Pancreas (tissue), 10 donors: ENCODE data around the gene SORCS2. TPM values are rescaled to one million over a fixed set of nuclear protein-coding genes. Genes with fewer than 3 reads are reported as not detected.

Experiments used
- ATAC-seq, 4 donors: fragments of 200-7000 bp; cut with Tn5 transposase; one replicate each; pipeline versions ENCODE4 v1.8.0 to v1.9.1; 2020; ENCODE audit warnings: mild to moderate bottlenecking in 4 of 4, moderate library complexity in 4 of 4
- DNase-seq, 6 donors: peaks; one replicate each; pipeline ENCODE4 v3.0.0-alpha.2; 2020
- FAIRE-seq: peaks from 2 replicates; lab custom pipeline; 2012; peaks lifted over from hg19 to GRCh38; lab: Jason Lieb, UNC
- H3K27ac ChIP-seq, 4 donors: fragments of 200-600 bp; sonication (generic); 1 replicate in 3 of 4; 2 replicates in 1 of 4; pipeline versions ENCODE4 v1.5.0 to v1.8.0; 2020
- H3K27me3 ChIP-seq, 4 donors: fragments of 200-600 bp; one replicate each; pipeline ENCODE4 v1.8.0; 2021
- H3K36me3 ChIP-seq, 3 donors: fragments of 200-600 bp; sonication (generic) in 1 of 3; one replicate each; pipeline versions ENCODE4 v1.5.0 to v1.8.0; 2020 to 2021
- H3K4me1 ChIP-seq, 3 donors: fragments of 200-600 bp; one replicate each; pipeline ENCODE4 v1.8.0; 2021
- H3K4me3 ChIP-seq, 4 donors: fragments of 200-600 bp; sonication (generic) in 2 of 4; one replicate each; pipeline versions ENCODE4 v1.5.0 to v1.8.0; 2020 to 2021
- H3K9me3 ChIP-seq, 4 donors: fragments of 200-600 bp; one replicate each; pipeline ENCODE4 v1.8.0; 2021
- CTCF ChIP-seq, 4 donors: fragments of 200-600 bp; sonication (generic) in 3 of 4; IDR thresholded peaks; one replicate each; pipeline versions ENCODE4 v1.5.0 to v1.8.0; 2021; ENCODE audit warnings: antibody characterized with exemption in 4 of 4
- WGBS, 2 donors: extraction: QIAGEN DNeasy Blood & Tissue Kit; methylation state at CpG; one replicate each; pipeline ENCODE4 v1.1.7; 2013; 5-methylcytosine and 5-hydroxymethylcytosine counted together
- intact Hi-C, 3 donors: fragments of 100-400 bp; cut with DNase I; formaldehyde crosslinking; loops; one replicate each; pipeline versions ENCODE4 v1.11.1 to v1.14.2; 2022
- polyA plus RNA-seq, 2 donors: library from polyadenylated mRNA; stranded (reverse); fragments of 200-250 nt; gene quantifications; one replicate each; pipeline ENCODE4 v1.2.3, GENCODE V29; 2013
- total RNA-seq, 6 donors: library from RNA; stranded (reverse); fragmentation: NEBNext Ultra II Directional in 4 of 6; extraction: Animal tissue kit (Norgen Biotek cat#: 25700) in 4 of 6; gene quantifications; one replicate each; pipeline versions ENCODE4 v1.2.1 to v1.2.4, GENCODE V29; 2021 to 2023
- donor health status: healthy with polysubstance abuse.
- donor health status: DM: no; HTN: no; CAD: no; lungs with moderate emphysema.
- donor health status: DM: no; HTN: no; CAD: no.
- donor health status: control.
- donor health status: control.
- donor health status: Bipolar disorder and iron deficiency.
- donor health status: DM: yes; HTN: yes; CAD: no.
- donor health status: DM: no; HTN: no; CAD: no.
- donor health status: DM: no; HTN: no; CAD: no.
- donor health status: DM: yes; HTN: yes; CAD: no.

SORCS2 gene
- total and polyA plus RNA-seq, 8 donors, result 0.14 to 1.7 (median 0.42) TPM

- Histone ChIP-seq H3K4me1 (no peaks in the 10 kb centered on the region), H3K4me3 (no peak overlapping the region), H3K27ac (no peak overlapping the region), H3K36me3 (no peaks in the 10 kb centered on the region), H3K9me3 (no peaks in the 10 kb centered on the region), H3K27me3 (no peaks in the 10 kb centered on the region)
- ATAC-seq, result no peak
- WGBS, 2 donors, result 70 to 83% methylated on average over 7 of the region's 7 CpGs
- no peak for TF ChIP-seq CTCF (IDR thresholded peaks at IDR 0.05)
- FAIRE-seq, result no peak
- intact Hi-C loops, result no loop called here
- no peak for DNase-seq
These were observed 26.3 kb downstream of the SORCS2 start for GRCh38 chr4:7218686-7219085.

GRCh38 chr4:7222521-7222920, 30.2 kb downstream of the SORCS2 start:
- no peaks in the 10 kb centered on the region for H3K9me3 ChIP-seq
- ATAC-seq (no peak), FAIRE-seq (no peak), DNase-seq (no peak)
- H3K36me3 ChIP-seq, result no peaks in the 10 kb centered on the region
- H3K4me1 ChIP-seq, result no peaks in the 10 kb centered on the region
- no peaks in the 10 kb centered on the region for H3K27me3 ChIP-seq
- H3K4me3 ChIP-seq, result no peak overlapping the region
- intact Hi-C loops, result no loop called here
- no peak overlapping the region for H3K27ac ChIP-seq
- TF ChIP-seq CTCF (IDR thresholded peaks at IDR 0.05), result no peak
- 82 to 85% methylated on average over 9 of the region's 9 CpGs for WGBS, 2 donors

GRCh38 chr4:7223541-7223940, 31.2 kb downstream of the SORCS2 start:
- Histone ChIP-seq H3K4me1 (no peaks in the 10 kb centered on the region), H3K4me3 (no peak overlapping the region), H3K27me3 (no peaks in the 10 kb centered on the region), H3K27ac (no peak overlapping the region), H3K9me3 (no peaks in the 10 kb centered on the region), H3K36me3 (no peaks in the 10 kb centered on the region)
- intact Hi-C loops, result no loop called here
- FAIRE-seq (no peak), ATAC-seq (no peak), DNase-seq (no peak)
- no peak for TF ChIP-seq CTCF (IDR thresholded peaks at IDR 0.05)
- 56 to 61% methylated on average over 5 of the region's 5 CpGs for WGBS, 2 donors

- ATAC-seq, result no peak
- FAIRE-seq, result no peak
- Histone ChIP-seq H3K9me3 (no peaks in the 10 kb centered on the region), H3K36me3 (no peaks in the 10 kb centered on the region), H3K27ac (no peak overlapping the region), H3K4me3 (no peak overlapping the region), H3K4me1 (no peaks in the 10 kb centered on the region), H3K27me3 (no peaks in the 10 kb centered on the region)
- DNase-seq, result no peak
- intact Hi-C loops, result no loop called here
- 80 to 89% methylated on average over 4 of the region's 4 CpGs for WGBS, 2 donors
- no peak for TF ChIP-seq CTCF (IDR thresholded peaks at IDR 0.05)
These were observed 31.7 kb downstream of the SORCS2 start for GRCh38 chr4:7224001-7224400.

GRCh38 chr4:7224878-7225533, 32.7 kb downstream of the SORCS2 start:
- FAIRE-seq, result no peak
- no peak overlapping the region for H3K4me3 ChIP-seq
- no peaks in the 10 kb centered on the region for H3K4me1 ChIP-seq
- no peaks in the 10 kb centered on the region for H3K36me3 ChIP-seq
- intact Hi-C loops, result no loop called here
- no peak overlapping the region for H3K27ac ChIP-seq
- ATAC-seq, result no peak
- WGBS, 2 donors, result 90 to 93% methylated on average over 11 of the region's 11 CpGs
- TF ChIP-seq CTCF (IDR thresholded peaks at IDR 0.05), result no peak
- no peaks in the 10 kb centered on the region for H3K9me3 ChIP-seq
- no peak for DNase-seq
- no peaks in the 10 kb centered on the region for H3K27me3 ChIP-seq
